Breast epithelium (tissue), 3 donors: ENCODE results near the gene RANBP3L.

Experiments used
- CTCF ChIP-seq, 3 donors: fragments of 450-650 bp; IDR thresholded peaks; one replicate each; pipeline ENCODE4 v1.5.1; 2016 to 2017; ENCODE audit warnings: antibody characterized with exemption in 3 of 3, mild to moderate bottlenecking in 3 of 3, moderate library complexity in 3 of 3
- POLR2A ChIP-seq: fragments of 450-650 bp; IDR thresholded peaks from one replicate; pipeline ENCODE4 v1.6.1; 2016; ENCODE audit warnings: antibody characterized with exemption, mild to moderate bottlenecking, moderate library complexity
- POLR2AphosphoS5 ChIP-seq, 3 donors: sonication (generic); formaldehyde crosslinking; IDR thresholded peaks; one replicate each; pipeline ENCODE4 v1.6.1; 2017; ENCODE audit warnings: antibody characterized with exemption in 3 of 3

- TF ChIP-seq CTCF (IDR thresholded peaks at IDR 0.05) (no peak), POLR2A (no peak), POLR2AphosphoS5 (IDR thresholded peaks at IDR 0.05) (no peak)
These were observed 92.0 kb downstream of the RANBP3L start for GRCh38 chr5:36209664-36210063.
